ENCODE results near the gene SLC22A23. TPM values are rescaled to one million over a fixed set of nuclear protein-coding genes. Genes with fewer than 3 reads are reported as not detected.

Gene SLC22A23
- total and polyA plus RNA-seq, 2 of the 4 experiments (the other 2 are of a cell fraction) = 0.72 to 1.6 TPM

DNA sequence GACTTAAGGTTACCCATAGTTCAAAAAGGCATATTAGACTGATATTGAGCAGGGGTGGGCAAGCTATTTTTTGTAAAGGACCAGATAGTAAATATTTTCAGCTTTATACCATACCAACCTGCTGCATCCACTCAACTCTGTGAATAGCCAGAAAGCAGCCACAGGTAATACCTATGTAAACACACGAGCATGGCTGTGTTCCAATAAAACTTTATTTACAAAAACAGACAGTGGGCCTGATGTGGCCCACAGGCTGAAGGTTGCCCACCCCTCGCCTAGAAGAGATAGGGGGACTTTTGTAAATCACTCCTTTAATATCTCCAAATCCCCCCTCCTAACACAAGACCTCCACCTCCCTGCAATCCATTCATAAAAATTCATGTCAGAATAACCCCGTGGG, 133.7 kb downstream of the SLC22A23 start:
- CTCF ChIA-PET = no interaction called here

More for the DNA sequence above, 133.7 kb downstream of the SLC22A23 start:
- Histone ChIP-seq H3K4ac (ENCODE audit: low read depth, low read length) (no peak overlapping the region), H2BK20ac (ENCODE audit: low read depth, low read length) (no peak overlapping the region), H3K36me3 (ENCODE audit: control insufficient read depth, insufficient read depth, low read length) (no peaks in the 10 kb centered on the region), H4K5ac (ENCODE audit: low read depth, low read length) (no peak overlapping the region), H3K14ac (replicated peaks; ENCODE audit: low read depth, low read length) (no peak overlapping the region), H3K79me1 (ENCODE audit: low read depth in 1 of 2, low read length in 2 of 2) (no peaks in the 10 kb centered on the region), H3K4me1 (ENCODE audit: control insufficient read depth, insufficient read depth, low read length) (peaks cover 7% of the 10 kb centered on the region), H3K27ac (ENCODE audit: insufficient read depth, low read length) (no peak overlapping the region), H3K27me3 (ENCODE audit: control insufficient read depth, insufficient read depth, low read length) (peaks cover 25% of the 10 kb centered on the region), H3K9me1 (ENCODE audit: insufficient read depth, low read length) (peaks cover 4% of the 10 kb centered on the region; the same call in 1 of the 2 replicates), H2AK9ac (replicated peaks; ENCODE audit: low read depth, low read length, poor library complexity) (no peak overlapping the region), H3K56ac (ENCODE audit: extremely low read depth, insufficient read depth, low read length) (no peak overlapping the region), H4K20me1 (ENCODE audit: insufficient read depth, low read length) (no peaks in the 10 kb centered on the region), H3K18ac (ENCODE audit: low read depth, low read length) (no peak overlapping the region), H4K91ac (ENCODE audit: insufficient read depth, low read depth, low read length) (no peak overlapping the region), H2BK5ac (ENCODE audit: low read depth, low read length, poor library complexity, severe bottlenecking) (no peak overlapping the region), H2AFZ (replicated peaks; ENCODE audit: low read length, poor library complexity) (no peak overlapping the region), H3K9ac (ENCODE audit: low read depth, low read length) (no peak overlapping the region), H3K9me3 (ENCODE audit: control insufficient read depth, insufficient read depth, low read length) (no peaks in the 10 kb centered on the region), H3K4me3 (ENCODE audit: insufficient read depth, low read depth, low read length) (no peak overlapping the region), H2BK15ac (ENCODE audit: low read depth, low read length) (no peak overlapping the region), H4K8ac (ENCODE audit: low read depth in 2 of 2, low read length in 2 of 2) (no peak overlapping the region), H3K23ac (ENCODE audit: low read depth, low read length) (no peak overlapping the region), H3K4me2 (ENCODE audit: low read depth, low read length) (no peak overlapping the region), H2BK120ac (ENCODE audit: low read depth, low read length) (no peak overlapping the region), H2AK5ac (ENCODE audit: low read depth, low read length) (no peak overlapping the region)
- ATAC-seq (ENCODE audit: low read depth) (no peak), DNase-seq (no peak)
- BruUV-seq (replicated peaks) = no TSS peak
- TF ChIP-seq, protein P1, sequence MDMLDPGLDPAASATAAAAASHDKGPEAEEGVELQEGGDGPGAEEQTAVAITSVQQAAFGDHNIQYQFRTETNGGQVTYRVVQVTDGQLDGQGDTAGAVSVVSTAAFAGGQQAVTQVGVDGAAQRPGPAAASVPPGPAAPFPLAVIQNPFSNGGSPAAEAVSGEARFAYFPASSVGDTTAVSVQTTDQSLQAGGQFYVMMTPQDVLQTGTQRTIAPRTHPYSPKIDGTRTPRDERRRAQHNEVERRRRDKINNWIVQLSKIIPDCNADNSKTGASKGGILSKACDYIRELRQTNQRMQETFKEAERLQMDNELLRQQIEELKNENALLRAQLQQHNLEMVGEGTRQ (IDR thresholded peaks at IDR 0.05; ENCODE audit: low read depth, low read length) = no peak
- TF ChIP-seq NFE2L2 (IDR thresholded peaks at IDR 0.05; ENCODE audit: low read depth, low read length) (no peak), CEBPB (IDR thresholded peaks at IDR 0.05; ENCODE audit: low read depth, low read length) (no peak), RFX5 (IDR thresholded peaks at IDR 0.05; ENCODE audit: low read depth, low read length) (no peak), RCOR1 (IDR thresholded peaks at IDR 0.05; ENCODE audit: insufficient replicate concordance, low read length) (no peak), CHD1 (IDR thresholded peaks at IDR 0.05; ENCODE audit: low read depth, low read length) (no peak), BHLHE40 (IDR thresholded peaks at IDR 0.05; ENCODE audit: low read depth, low read length) (no peak), SMC3 (IDR thresholded peaks at IDR 0.05; ENCODE audit: low read depth, low read length) (no peak), POLR2A (IDR thresholded peaks at IDR 0.05; ENCODE audit: low read depth, low read length) (no peak), RAD21 (IDR thresholded peaks at IDR 0.05; ENCODE audit: low read length) (no peak), FOS (IDR thresholded peaks at IDR 0.05; ENCODE audit: low read depth, low read length) (no peak), MAZ (IDR thresholded peaks at IDR 0.05; ENCODE audit: borderline replicate concordance, low read depth, low read length) (no peak), MXI1 (IDR thresholded peaks at IDR 0.05; ENCODE audit: borderline replicate concordance, low read depth, low read length) (no peak), MAFK (IDR thresholded peaks at IDR 0.05; ENCODE audit: low read depth, low read length) (no peak)
- TF ChIP-seq, protein P2, sequence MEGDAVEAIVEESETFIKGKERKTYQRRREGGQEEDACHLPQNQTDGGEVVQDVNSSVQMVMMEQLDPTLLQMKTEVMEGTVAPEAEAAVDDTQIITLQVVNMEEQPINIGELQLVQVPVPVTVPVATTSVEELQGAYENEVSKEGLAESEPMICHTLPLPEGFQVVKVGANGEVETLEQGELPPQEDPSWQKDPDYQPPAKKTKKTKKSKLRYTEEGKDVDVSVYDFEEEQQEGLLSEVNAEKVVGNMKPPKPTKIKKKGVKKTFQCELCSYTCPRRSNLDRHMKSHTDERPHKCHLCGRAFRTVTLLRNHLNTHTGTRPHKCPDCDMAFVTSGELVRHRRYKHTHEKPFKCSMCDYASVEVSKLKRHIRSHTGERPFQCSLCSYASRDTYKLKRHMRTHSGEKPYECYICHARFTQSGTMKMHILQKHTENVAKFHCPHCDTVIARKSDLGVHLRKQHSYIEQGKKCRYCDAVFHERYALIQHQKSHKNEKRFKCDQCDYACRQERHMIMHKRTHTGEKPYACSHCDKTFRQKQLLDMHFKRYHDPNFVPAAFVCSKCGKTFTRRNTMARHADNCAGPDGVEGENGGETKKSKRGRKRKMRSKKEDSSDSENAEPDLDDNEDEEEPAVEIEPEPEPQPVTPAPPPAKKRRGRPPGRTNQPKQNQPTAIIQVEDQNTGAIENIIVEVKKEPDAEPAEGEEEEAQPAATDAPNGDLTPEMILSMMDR (conservative IDR thresholded peaks at IDR 0.05; ENCODE audit: low read depth, low read length) = no peak
- TF ChIP-seq, protein P3, sequence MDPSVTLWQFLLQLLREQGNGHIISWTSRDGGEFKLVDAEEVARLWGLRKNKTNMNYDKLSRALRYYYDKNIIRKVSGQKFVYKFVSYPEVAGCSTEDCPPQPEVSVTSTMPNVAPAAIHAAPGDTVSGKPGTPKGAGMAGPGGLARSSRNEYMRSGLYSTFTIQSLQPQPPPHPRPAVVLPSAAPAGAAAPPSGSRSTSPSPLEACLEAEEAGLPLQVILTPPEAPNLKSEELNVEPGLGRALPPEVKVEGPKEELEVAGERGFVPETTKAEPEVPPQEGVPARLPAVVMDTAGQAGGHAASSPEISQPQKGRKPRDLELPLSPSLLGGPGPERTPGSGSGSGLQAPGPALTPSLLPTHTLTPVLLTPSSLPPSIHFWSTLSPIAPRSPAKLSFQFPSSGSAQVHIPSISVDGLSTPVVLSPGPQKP (IDR thresholded peaks at IDR 0.05; ENCODE audit: borderline replicate concordance, low read depth, low read length) = no peak
- dilution Hi-C loops (cut with HindIII; ENCODE audit: low sequenced_read_pairs, unreplicated experiment) = no loop called here
- intact Hi-C loops (cut with micrococcal nuclease) = no loop called here
- WGBS, 2 experiments (ENCODE audit: extremely low coverage in 2 of 2, insufficient read length in 1 of 2) = no CpG with 5 or more reads among the region's 3 CpGs
- POLR2A ChIA-PET (ENCODE audit: unreplicated experiment) = no interaction called here
- in situ Hi-C loops (cut with MboI; ENCODE audit: low sequenced_read_pairs) = no loop called here
